ENCODE measurements around the gene PRR5L.

Gene PRR5L

GRCh38 chr11:36346562-36347383 is 50.7 kb downstream of the PRR5L start:
- Histone ChIP-seq H3K36me3 (ENCODE audit: control insufficient read depth, insufficient read depth, low read length) (no peaks in the 10 kb centered on the region), H3K9me3 (ENCODE audit: control insufficient read depth, insufficient read depth, low read length) (no peaks in the 10 kb centered on the region), H3K4me1 (ENCODE audit: control insufficient read depth, insufficient read depth, low read length) (no peaks in the 10 kb centered on the region), H3K27me3 (ENCODE audit: control insufficient read depth, insufficient read depth, low read length) (no peaks in the 10 kb centered on the region), H3K4me3 (ENCODE audit: low read depth, low read length) (no peak overlapping the region), H3K9ac (ENCODE audit: low read depth, low read length) (no peak overlapping the region), H3K27ac (ENCODE audit: low read depth, low read length) (no peak overlapping the region)

GRCh38 chr11:36347384-36347906 is 51.4 kb downstream of the PRR5L start:
- Histone ChIP-seq H3K4me1 (ENCODE audit: control insufficient read depth, insufficient read depth, low read length) (0 out of 2 replicates have a peak, but pooled peaks cover 3% of the 10 kb centered on the region), H3K27me3 (ENCODE audit: control insufficient read depth, insufficient read depth, low read length) (no peaks in the 10 kb centered on the region), H3K9me3 (ENCODE audit: control insufficient read depth, insufficient read depth, low read length) (no peaks in the 10 kb centered on the region), H3K9ac (ENCODE audit: low read depth, low read length) (no peak overlapping the region), H3K4me3 (ENCODE audit: low read depth, low read length) (no peak overlapping the region), H3K36me3 (ENCODE audit: control insufficient read depth, insufficient read depth, low read length) (no peaks in the 10 kb centered on the region), H3K27ac (ENCODE audit: low read depth, low read length) (no peak overlapping the region)

GRCh38 chr11:36349351-36350136 is 53.5 kb downstream of the PRR5L start:
- Histone ChIP-seq H3K9ac (ENCODE audit: low read depth, low read length) (no peak overlapping the region), H3K36me3 (ENCODE audit: control insufficient read depth, insufficient read depth, low read length) (no peaks in the 10 kb centered on the region), H3K27me3 (ENCODE audit: control insufficient read depth, insufficient read depth, low read length) (peaks cover 3% of the 10 kb centered on the region; the same call in 1 of the 2 replicates)

GRCh38 chr11:36350137-36350513 is 54.0 kb downstream of the PRR5L start:
- Histone ChIP-seq H3K27ac (ENCODE audit: low read depth, low read length) (no peak overlapping the region), H3K4me3 (ENCODE audit: low read depth, low read length) (no peak overlapping the region), H3K27me3 (ENCODE audit: control insufficient read depth, insufficient read depth, low read length) (peaks cover 3% of the 10 kb centered on the region; the same call in 1 of the 2 replicates), H3K9ac (ENCODE audit: low read depth, low read length) (no peak overlapping the region), H3K9me3 (ENCODE audit: control insufficient read depth, insufficient read depth, low read length) (no peaks in the 10 kb centered on the region), H3K36me3 (ENCODE audit: control insufficient read depth, insufficient read depth, low read length) (no peaks in the 10 kb centered on the region), H3K4me1 (ENCODE audit: control insufficient read depth, insufficient read depth, low read length) (0 out of 2 replicates have a peak, but pooled peaks cover 3% of the 10 kb centered on the region)

More at GRCh38 chr11:36349351-36350136, 53.5 kb downstream of the PRR5L start:
- 0 out of 2 replicates have a peak, but pooled peaks cover 3% of the 10 kb centered on the region for H3K4me1 ChIP-seq (ENCODE audit: control insufficient read depth, insufficient read depth, low read length)
- no peak overlapping the region for H3K27ac ChIP-seq (ENCODE audit: low read depth, low read length)
- H3K9me3 ChIP-seq (ENCODE audit: control insufficient read depth, insufficient read depth, low read length) = no peaks in the 10 kb centered on the region
- H3K4me3 ChIP-seq (ENCODE audit: low read depth, low read length) = no peak overlapping the region

- Histone ChIP-seq H3K9ac (ENCODE audit: low read depth, low read length) (no peak overlapping the region), H3K27me3 (ENCODE audit: control insufficient read depth, insufficient read depth, low read length) (peaks cover 3% of the 10 kb centered on the region; the same call in 1 of the 2 replicates), H3K36me3 (ENCODE audit: control insufficient read depth, insufficient read depth, low read length) (no peaks in the 10 kb centered on the region), H3K27ac (ENCODE audit: low read depth, low read length) (no peak overlapping the region), H3K9me3 (ENCODE audit: control insufficient read depth, insufficient read depth, low read length) (no peaks in the 10 kb centered on the region), H3K4me3 (ENCODE audit: low read depth, low read length) (no peak overlapping the region), H3K4me1 (ENCODE audit: control insufficient read depth, insufficient read depth, low read length) (0 out of 2 replicates have a peak, but pooled peaks cover 3% of the 10 kb centered on the region)
Measured at GRCh38 chr11:36352922-36353321, 56.8 kb downstream of the PRR5L start.

- peaks cover 3% of the 10 kb centered on the region; the same call in 1 of the 2 replicates for H3K27me3 ChIP-seq (ENCODE audit: control insufficient read depth, insufficient read depth, low read length)
- H3K9ac ChIP-seq (ENCODE audit: low read depth, low read length) = no peak overlapping the region
- H3K27ac ChIP-seq (ENCODE audit: low read depth, low read length) = no peak overlapping the region
- H3K4me3 ChIP-seq (ENCODE audit: low read depth, low read length) = no peak overlapping the region
- no peaks in the 10 kb centered on the region for H3K36me3 ChIP-seq (ENCODE audit: control insufficient read depth, insufficient read depth, low read length)
- H3K9me3 ChIP-seq (ENCODE audit: control insufficient read depth, insufficient read depth, low read length) = no peaks in the 10 kb centered on the region
- 0 out of 2 replicates have a peak, but pooled peaks cover 3% of the 10 kb centered on the region for H3K4me1 ChIP-seq (ENCODE audit: control insufficient read depth, insufficient read depth, low read length)
Measured at GRCh38 chr11:36354221-36355003, 58.3 kb downstream of the PRR5L start.

GRCh38 chr11:36356201-36356600 is 60.1 kb downstream of the PRR5L start:
- Histone ChIP-seq H3K4me3 (ENCODE audit: low read depth, low read length) (no peak overlapping the region), H3K9me3 (ENCODE audit: control insufficient read depth, insufficient read depth, low read length) (no peaks in the 10 kb centered on the region), H3K27ac (ENCODE audit: low read depth, low read length) (no peak overlapping the region), H3K4me1 (ENCODE audit: control insufficient read depth, insufficient read depth, low read length) (peaks cover 3% of the 10 kb centered on the region; the same call in 1 of the 2 replicates), H3K27me3 (ENCODE audit: control insufficient read depth, insufficient read depth, low read length) (peaks cover 9% of the 10 kb centered on the region), H3K9ac (ENCODE audit: low read depth, low read length) (no peak overlapping the region), H3K36me3 (ENCODE audit: control insufficient read depth, insufficient read depth, low read length) (no peaks in the 10 kb centered on the region)

- H3K27ac ChIP-seq (ENCODE audit: low read depth, low read length) = no peak overlapping the region
- peaks cover 20% of the 10 kb centered on the region for H3K27me3 ChIP-seq (ENCODE audit: control insufficient read depth, insufficient read depth, low read length)
- no peaks in the 10 kb centered on the region for H3K36me3 ChIP-seq (ENCODE audit: control insufficient read depth, insufficient read depth, low read length)
- H3K9ac ChIP-seq (ENCODE audit: low read depth, low read length) = no peak overlapping the region
- H3K4me3 ChIP-seq (ENCODE audit: low read depth, low read length) = no peak overlapping the region
- H3K9me3 ChIP-seq (ENCODE audit: control insufficient read depth, insufficient read depth, low read length) = no peaks in the 10 kb centered on the region
- H3K4me1 ChIP-seq (ENCODE audit: control insufficient read depth, insufficient read depth, low read length) = peaks cover 14% of the 10 kb centered on the region
Measured at GRCh38 chr11:36357831-36358230, 61.7 kb downstream of the PRR5L start.

GRCh38 chr11:36358436-36358835 is 62.3 kb downstream of the PRR5L start:
- Histone ChIP-seq H3K9ac (ENCODE audit: low read depth, low read length) (no peak overlapping the region), H3K4me1 (ENCODE audit: control insufficient read depth, insufficient read depth, low read length) (peaks cover 20% of the 10 kb centered on the region), H3K9me3 (ENCODE audit: control insufficient read depth, insufficient read depth, low read length) (no peaks in the 10 kb centered on the region), H3K27me3 (ENCODE audit: control insufficient read depth, insufficient read depth, low read length) (peaks cover 17% of the 10 kb centered on the region), H3K27ac (ENCODE audit: low read depth, low read length) (no peak overlapping the region), H3K36me3 (ENCODE audit: control insufficient read depth, insufficient read depth, low read length) (no peaks in the 10 kb centered on the region), H3K4me3 (ENCODE audit: low read depth, low read length) (no peak overlapping the region)

GRCh38 chr11:36360318-36360717 is 64.2 kb downstream of the PRR5L start:
- Histone ChIP-seq H3K27me3 (ENCODE audit: control insufficient read depth, insufficient read depth, low read length) (peaks cover 17% of the 10 kb centered on the region), H3K9me3 (ENCODE audit: control insufficient read depth, insufficient read depth, low read length) (no peaks in the 10 kb centered on the region), H3K4me3 (ENCODE audit: low read depth, low read length) (no peak overlapping the region), H3K36me3 (ENCODE audit: control insufficient read depth, insufficient read depth, low read length) (no peaks in the 10 kb centered on the region), H3K27ac (ENCODE audit: low read depth, low read length) (no peak overlapping the region), H3K4me1 (ENCODE audit: control insufficient read depth, insufficient read depth, low read length) (peaks cover 27% of the 10 kb centered on the region), H3K9ac (ENCODE audit: low read depth, low read length) (no peak overlapping the region)
